ENCODE data around the gene LRCH4. TPM values are rescaled to one million over a fixed set of nuclear protein-coding genes. Genes with fewer than 3 reads are reported as not detected.

Gene LRCH4
- total and polyA plus RNA-seq, 2 of the 8 experiments (the other 6 are each of a cell fraction or from before 2014, with no cell fraction given): 15.5 to 36.6 TPM

- TF ChIP-seq CHD7 (IDR thresholded peaks at IDR 0.05; ENCODE audit: insufficient replicate concordance, low read length) (no peak), GTF2F1 (IDR thresholded peaks at IDR 0.05; ENCODE audit: borderline replicate concordance, low read depth, low read length) (no peak), BACH1 (IDR thresholded peaks at IDR 0.05; ENCODE audit: low read length) (no peak), ZNF274 (IDR thresholded peaks at IDR 0.05; ENCODE audit: borderline replicate concordance, extremely low read depth, low read length) (no peak), SP1 (IDR thresholded peaks at IDR 0.05; ENCODE audit: low read depth, low read length) (no peak), EGR1 (IDR thresholded peaks at IDR 0.05; ENCODE audit: borderline replicate concordance, low read depth, low read length) (no peak)
- TF ChIP-seq, protein P1, sequence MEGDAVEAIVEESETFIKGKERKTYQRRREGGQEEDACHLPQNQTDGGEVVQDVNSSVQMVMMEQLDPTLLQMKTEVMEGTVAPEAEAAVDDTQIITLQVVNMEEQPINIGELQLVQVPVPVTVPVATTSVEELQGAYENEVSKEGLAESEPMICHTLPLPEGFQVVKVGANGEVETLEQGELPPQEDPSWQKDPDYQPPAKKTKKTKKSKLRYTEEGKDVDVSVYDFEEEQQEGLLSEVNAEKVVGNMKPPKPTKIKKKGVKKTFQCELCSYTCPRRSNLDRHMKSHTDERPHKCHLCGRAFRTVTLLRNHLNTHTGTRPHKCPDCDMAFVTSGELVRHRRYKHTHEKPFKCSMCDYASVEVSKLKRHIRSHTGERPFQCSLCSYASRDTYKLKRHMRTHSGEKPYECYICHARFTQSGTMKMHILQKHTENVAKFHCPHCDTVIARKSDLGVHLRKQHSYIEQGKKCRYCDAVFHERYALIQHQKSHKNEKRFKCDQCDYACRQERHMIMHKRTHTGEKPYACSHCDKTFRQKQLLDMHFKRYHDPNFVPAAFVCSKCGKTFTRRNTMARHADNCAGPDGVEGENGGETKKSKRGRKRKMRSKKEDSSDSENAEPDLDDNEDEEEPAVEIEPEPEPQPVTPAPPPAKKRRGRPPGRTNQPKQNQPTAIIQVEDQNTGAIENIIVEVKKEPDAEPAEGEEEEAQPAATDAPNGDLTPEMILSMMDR (IDR thresholded peaks at IDR 0.05; ENCODE audit: control extremely low read depth in 1 of 3, insufficient read depth in 1 of 3, low read depth in 1 of 3, low read length in 3 of 3): no peak
Observed at GRCh38 chr7:100583132-100584053, 2.5 kb downstream of the LRCH4 start (continued).

Data from H1 (cell line).